Activated CD4-positive, alpha-beta memory T cell treated with anti-CD3 and anti-CD28 coated beads, Interleukin-2, amount 10 ng/mL, durations not matched to agents 7 days and 5 days (primary cell): ENCODE results near the gene SRSF5. TPM values are rescaled to one million over a fixed set of nuclear protein-coding genes. Genes with fewer than 3 reads are reported as not detected.

Experiments used
- CTCF ChIA-PET: fragments of 350-600 bp; sonication (Branson Sonifier 250); formaldehyde crosslinking; loops from one replicate; lab custom pipeline; 2021; ENCODE audit warnings: antibody characterized with exemption, inconsistent platforms; lab: Charles Lee
- POLR2A ChIA-PET: fragments of 350-600 bp; sonication (Branson Sonifier 250); formaldehyde crosslinking; loops from one replicate; lab custom pipeline; 2021; ENCODE audit warnings: antibody characterized with exemption; lab: Charles Lee
- DNase-seq: peaks from one replicate; pipeline ENCODE4 v3.0.0-alpha.2; 2020
- H3K27ac Mint-ChIP-seq: one replicate; pipeline ENCODE4 v1.8.0; 2021; ENCODE audit warnings: mild to moderate bottlenecking, mixed read lengths
- H3K27me3 Mint-ChIP-seq: one replicate; pipeline ENCODE4 v1.8.0; 2021; ENCODE audit warnings: mixed read lengths
- H3K36me3 Mint-ChIP-seq: one replicate; pipeline ENCODE4 v1.8.0; 2021; ENCODE audit warnings: low read depth, mixed read lengths
- H3K4me1 Mint-ChIP-seq: one replicate; pipeline ENCODE4 v1.8.0; 2021; ENCODE audit warnings: mixed read lengths
- H3K4me3 Mint-ChIP-seq: one replicate; pipeline ENCODE4 v1.8.0; 2021; ENCODE audit warnings: mild to moderate bottlenecking, mixed read lengths
- H3K9me3 Mint-ChIP-seq: one replicate; pipeline ENCODE4 v1.8.0; 2021; ENCODE audit warnings: mixed read lengths
- total RNA-seq, 2 experiments: library from RNA; stranded (reverse); gene quantifications; one replicate each; pipeline ENCODE4 v1.2.3, GENCODE V29; 2021

Gene SRSF5
- total RNA-seq, 2 experiments from 2014 or later = 368 to 376 TPM

DNA sequence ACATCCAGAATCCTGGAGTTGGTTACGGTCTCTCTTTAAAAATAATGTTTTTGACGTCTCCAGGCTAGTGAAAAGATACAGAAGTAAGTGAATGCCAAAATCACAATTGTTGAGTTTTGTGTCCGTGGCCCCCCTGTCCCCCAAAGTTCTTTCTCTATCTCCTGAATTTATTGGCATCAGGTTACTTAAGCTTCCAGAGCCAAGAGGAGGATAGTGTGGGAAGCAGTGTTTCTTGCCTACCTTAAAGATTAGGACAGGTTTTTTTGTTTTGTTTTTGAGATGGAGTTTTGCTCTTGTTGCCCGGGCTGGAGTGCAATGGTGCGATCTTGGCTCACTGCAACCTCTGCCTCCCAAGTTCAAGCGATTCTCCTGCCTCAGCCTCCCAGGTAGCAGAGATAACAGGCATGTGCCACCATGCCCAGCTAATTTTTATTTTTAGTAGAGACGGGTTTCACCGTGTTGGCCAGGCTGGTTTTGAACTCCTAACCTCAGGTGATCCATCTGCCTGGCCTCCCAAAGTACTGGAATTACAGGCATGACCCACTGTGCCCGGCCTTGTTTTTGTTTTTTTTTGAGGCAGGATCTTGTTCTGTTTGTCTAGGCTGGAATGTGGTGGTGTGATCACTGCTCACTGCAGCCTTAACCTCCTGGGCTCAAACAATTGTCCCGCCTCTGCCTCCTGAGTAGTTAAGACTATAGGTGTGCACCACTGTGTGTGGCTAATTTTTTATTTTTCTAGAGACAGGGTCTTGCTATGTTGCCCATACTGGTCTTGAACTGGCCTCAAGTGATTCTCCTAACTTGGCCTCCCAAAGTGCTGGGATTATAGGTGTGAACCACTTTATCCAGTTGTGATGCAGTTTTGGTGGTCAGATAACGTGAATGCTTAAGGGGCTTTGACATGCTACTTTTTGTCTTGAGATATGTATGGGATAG lies 5.4 kb downstream of the SRSF5 start:
- Mint-ChIP-seq H3K27me3 (no peaks in the 10 kb centered on the region), H3K4me1 (peaks cover 80% of the 10 kb centered on the region), H3K27ac (no peak overlapping the region), H3K36me3 (peaks cover 95% of the 10 kb centered on the region), H3K4me3 (no peak overlapping the region), H3K9me3 (no peaks in the 10 kb centered on the region)
- ChIA-PET POLR2A (interaction anchor here (0.7 kb wide), 1 partner anchor 13 kb away, joined by 3 read pairs; no protein-coding TSS in a partner anchor), CTCF (no interaction called here)
- DNase-seq = no peak

DNA sequence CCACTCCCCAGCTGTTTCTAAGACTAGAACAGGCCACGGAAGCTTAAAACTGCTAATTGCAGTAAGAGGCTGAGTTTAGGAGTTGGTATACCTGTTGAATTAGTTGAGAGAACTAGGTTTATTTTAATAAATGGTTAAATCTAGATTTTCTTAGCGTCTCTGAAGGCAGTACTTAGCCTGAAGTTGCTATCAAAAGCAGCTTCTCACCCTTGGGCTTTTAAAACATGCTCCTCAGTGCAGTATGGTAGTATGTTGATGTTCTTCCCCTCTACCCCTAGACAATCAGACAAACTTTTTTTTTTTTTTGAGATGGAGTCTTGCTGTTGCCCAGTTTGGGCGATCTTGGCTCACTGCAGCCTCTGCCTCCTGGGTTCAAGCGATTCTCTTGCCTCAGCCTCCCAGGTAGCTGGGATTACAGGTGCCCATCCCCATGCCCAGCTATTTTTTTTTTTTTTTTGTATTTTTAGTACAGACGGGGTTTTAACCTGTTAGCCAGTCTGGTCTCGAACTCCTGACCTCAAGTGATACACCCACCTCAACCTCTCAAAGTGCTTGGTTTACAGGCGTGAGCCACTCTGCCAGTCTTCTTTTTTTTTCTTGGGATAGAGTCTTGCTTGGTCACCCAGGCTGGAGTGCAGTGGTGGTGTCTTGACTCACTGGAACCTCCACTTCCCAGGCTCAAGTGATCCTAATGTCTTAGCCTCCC lies 6.8 kb downstream of the SRSF5 start:
- H3K9me3 Mint-ChIP-seq = no peaks in the 10 kb centered on the region
- H3K4me3 Mint-ChIP-seq = no peak overlapping the region
- ChIA-PET CTCF (interaction anchor here (0.6 kb wide), 1 partner anchor 45 kb away, joined by 4 read pairs; no protein-coding TSS in a partner anchor), POLR2A (interaction anchor here (0.7 to 1.6 kb wide), 3 partner anchors 159 to 229 kb away, joined by 3 read pairs; partner anchors contain the start of gene SUSD6)
- no peaks in the 10 kb centered on the region for H3K27me3 Mint-ChIP-seq
- peaks cover 95% of the 10 kb centered on the region for H3K36me3 Mint-ChIP-seq
- DNase-seq = no peak
- H3K27ac Mint-ChIP-seq = no peak overlapping the region
- peaks cover 77% of the 10 kb centered on the region for H3K4me1 Mint-ChIP-seq

DNA sequence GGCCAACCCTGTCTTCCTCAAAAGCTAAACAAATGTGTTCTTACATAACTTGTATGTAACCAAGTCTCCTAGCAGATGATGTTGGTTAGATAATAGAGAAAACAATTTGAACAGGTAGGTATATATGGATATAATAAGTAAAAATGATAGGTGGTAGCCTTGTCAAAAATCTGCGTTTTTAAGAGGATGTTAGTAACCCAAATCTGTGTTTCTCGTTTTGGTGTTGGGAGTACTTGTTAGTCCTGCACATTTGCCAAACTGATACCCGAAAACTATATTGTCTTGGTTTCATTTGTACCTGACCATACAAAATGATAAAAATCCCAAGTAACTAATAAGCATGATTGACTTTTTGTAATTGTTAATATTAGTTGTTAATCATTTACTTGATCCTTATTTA lies 8.1 kb downstream of the SRSF5 start:
- H3K9me3 Mint-ChIP-seq = no peaks in the 10 kb centered on the region
- no peaks in the 10 kb centered on the region for H3K27me3 Mint-ChIP-seq
- ChIA-PET POLR2A (interaction anchor here (0.8 to 1.6 kb wide), 2 partner anchors 9 to 160 kb away, joined by 3 read pairs; partner anchors contain the start of gene SRSF5), CTCF (no interaction called here)
- H3K4me3 Mint-ChIP-seq = no peak overlapping the region
- H3K27ac Mint-ChIP-seq = no peak overlapping the region
- peaks cover 93% of the 10 kb centered on the region for H3K36me3 Mint-ChIP-seq
- peaks cover 66% of the 10 kb centered on the region for H3K4me1 Mint-ChIP-seq
- no peak for DNase-seq

DNA sequence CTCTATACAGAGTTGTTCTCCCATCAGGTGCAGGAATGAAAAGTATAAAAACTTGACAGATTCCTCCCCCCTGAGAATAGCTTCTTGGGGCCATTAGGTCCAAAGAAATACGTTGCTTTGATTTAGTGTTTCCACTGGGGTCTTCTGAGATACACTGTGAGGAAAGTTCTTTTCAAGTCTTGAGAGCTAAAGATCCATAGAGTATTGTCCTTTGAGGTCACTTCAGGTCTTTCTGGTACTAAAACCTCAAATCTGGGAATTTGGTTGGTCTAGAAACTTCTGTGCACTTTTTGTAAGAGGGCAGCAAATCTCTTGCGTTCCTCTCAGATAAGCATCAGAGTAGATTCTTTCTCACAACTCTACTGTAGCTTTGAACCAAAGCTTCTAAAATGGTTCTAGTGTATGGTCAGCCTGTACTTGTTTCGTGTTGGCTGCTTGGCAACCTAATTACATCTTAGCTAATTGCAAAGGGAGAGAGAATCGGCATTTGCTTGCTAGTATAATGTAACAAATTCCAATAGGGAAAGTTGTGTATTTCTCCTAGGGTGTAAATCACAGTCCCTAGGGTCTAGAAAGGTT lies 10.0 kb downstream of the SRSF5 start:
- H3K36me3 Mint-ChIP-seq = peaks cover 86% of the 10 kb centered on the region
- H3K4me3 Mint-ChIP-seq = no peak overlapping the region
- H3K27ac Mint-ChIP-seq = no peak overlapping the region
- no peak for DNase-seq
- no peaks in the 10 kb centered on the region for H3K27me3 Mint-ChIP-seq
- H3K9me3 Mint-ChIP-seq = no peaks in the 10 kb centered on the region
- ChIA-PET POLR2A (interaction anchor here (0.6 to 5.8 kb wide), 2 partner anchors 9 to 13 kb away, joined by 3 to 39 read pairs; partner anchors contain the start of gene SRSF5), CTCF (interaction anchor here (1.3 kb wide), 1 partner anchor 46 kb away, joined by 3 read pairs; no protein-coding TSS in a partner anchor)
- H3K4me1 Mint-ChIP-seq = peaks cover 51% of the 10 kb centered on the region

DNA sequence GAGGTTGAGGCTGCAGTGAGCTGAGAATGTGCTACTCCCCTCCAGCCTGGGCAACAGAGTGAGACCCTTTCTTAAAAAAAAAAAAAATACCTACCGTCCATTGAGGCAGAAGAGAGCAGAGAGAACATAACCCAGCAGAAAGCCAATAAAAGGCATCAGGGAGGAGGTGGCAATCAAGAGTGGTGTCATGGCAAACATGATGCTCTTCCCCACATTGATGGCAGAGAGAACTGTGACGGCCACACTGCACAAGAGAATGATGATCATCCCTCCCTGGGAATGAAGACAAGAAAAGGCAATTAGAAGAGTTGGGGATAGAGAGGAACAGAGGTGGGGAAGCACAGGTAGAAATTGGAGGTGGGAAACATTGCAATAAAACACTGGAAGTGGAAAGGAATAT lies 12.1 kb downstream of the SRSF5 start:
- H3K27ac Mint-ChIP-seq = no peak overlapping the region
- POLR2A ChIA-PET = interaction anchor here (0.7 to 5.8 kb wide), 2 partner anchors 11 to 352 kb away, joined by 3 to 39 read pairs; partner anchors contain the start of gene SRSF5

DNA sequence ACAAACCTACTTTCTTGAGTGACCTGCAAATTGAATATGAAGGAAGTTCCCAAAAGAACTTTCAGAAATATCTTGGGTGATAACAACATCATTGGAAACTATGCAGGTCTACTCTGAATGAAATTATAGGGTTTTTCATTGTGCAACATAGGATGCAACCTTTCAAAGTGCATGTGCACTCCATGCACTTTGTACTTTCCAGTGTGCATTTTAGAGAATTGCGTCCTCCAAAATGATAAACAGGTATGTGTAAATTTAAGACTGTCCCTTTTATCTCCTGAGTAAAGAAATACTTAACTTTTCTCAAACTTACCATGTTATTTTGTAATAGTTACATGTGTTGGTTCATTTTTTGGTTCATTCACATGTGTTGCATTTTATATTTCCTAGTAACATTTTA lies 13.2 kb downstream of the SRSF5 start:
- Mint-ChIP-seq H3K4me1 (peaks cover 29% of the 10 kb centered on the region), H3K9me3 (no peaks in the 10 kb centered on the region), H3K27ac (no peak overlapping the region), H3K27me3 (no peaks in the 10 kb centered on the region), H3K4me3 (no peak overlapping the region), H3K36me3 (peaks cover 55% of the 10 kb centered on the region)
- ChIA-PET POLR2A (interaction anchor here (5.8 kb wide), 1 partner anchor 12 kb away, joined by 39 read pairs; the partner anchor contains the start of gene SRSF5), CTCF (no interaction called here)
- DNase-seq = no peak

More for the DNA sequence above, 12.1 kb downstream of the SRSF5 start:
- H3K4me1 Mint-ChIP-seq = peaks cover 35% of the 10 kb centered on the region
- H3K4me3 Mint-ChIP-seq = no peak overlapping the region
- no peaks in the 10 kb centered on the region for H3K27me3 Mint-ChIP-seq
- no peak for DNase-seq
- peaks cover 65% of the 10 kb centered on the region for H3K36me3 Mint-ChIP-seq
- H3K9me3 Mint-ChIP-seq = no peaks in the 10 kb centered on the region
- CTCF ChIA-PET = no interaction called here

DNA sequence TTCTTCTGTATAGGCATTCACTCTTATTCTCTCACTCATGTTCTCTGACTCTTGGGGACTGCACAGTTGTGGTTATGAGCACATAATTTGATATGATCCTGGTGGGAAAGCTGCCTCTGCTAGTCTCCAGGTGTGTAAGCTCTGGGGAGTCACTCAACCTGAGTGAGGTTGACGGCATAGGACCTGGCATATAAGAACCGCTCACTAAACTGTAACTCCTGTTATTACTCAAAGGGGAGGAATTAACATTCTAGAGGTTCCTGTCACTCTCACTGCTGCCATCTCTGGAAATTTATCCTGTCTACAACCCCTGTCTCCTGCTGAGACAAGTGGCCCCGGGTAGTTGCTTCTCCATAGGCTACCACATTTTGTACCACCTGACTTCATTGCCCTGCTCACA lies 14.0 kb downstream of the SRSF5 start:
- DNase-seq = no peak
- Mint-ChIP-seq H3K27ac (no peak overlapping the region), H3K36me3 (peaks cover 48% of the 10 kb centered on the region), H3K4me1 (peaks cover 22% of the 10 kb centered on the region), H3K27me3 (no peaks in the 10 kb centered on the region), H3K9me3 (no peaks in the 10 kb centered on the region), H3K4me3 (no peak overlapping the region)
- POLR2A ChIA-PET = interaction anchor here (5.8 kb wide), 1 partner anchor 13 kb away, joined by 39 read pairs; the partner anchor contains the start of gene SRSF5
- CTCF ChIA-PET = no interaction called here

DNA sequence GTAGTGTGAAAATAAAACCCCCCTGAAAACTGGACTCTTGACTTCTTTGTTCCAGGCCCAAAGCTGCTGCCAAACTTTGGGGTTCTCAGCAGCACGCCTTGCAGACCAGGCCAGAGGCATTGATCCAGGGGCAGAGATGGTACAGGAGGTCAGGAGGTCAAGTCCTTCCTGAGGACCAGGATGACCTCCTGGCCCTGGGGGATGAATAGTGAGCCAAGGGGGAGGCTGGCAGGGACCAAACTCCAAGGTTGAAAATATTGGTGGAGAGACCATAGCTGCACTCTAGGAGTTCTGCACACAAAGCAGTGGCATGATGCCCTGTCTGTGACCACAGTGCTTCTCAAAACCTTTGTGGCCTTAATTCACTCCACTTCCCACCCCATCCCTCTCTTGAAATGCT lies 18.0 kb downstream of the SRSF5 start:
- H3K36me3 Mint-ChIP-seq = peaks cover 14% of the 10 kb centered on the region
- no peaks in the 10 kb centered on the region for H3K9me3 Mint-ChIP-seq
- POLR2A ChIA-PET = no interaction called here
- H3K4me1 Mint-ChIP-seq = no peaks in the 10 kb centered on the region
- CTCF ChIA-PET = interaction anchor here (0.8 kb wide), 1 partner anchor 179 kb away, joined by 3 read pairs; no protein-coding TSS in a partner anchor
- no peak overlapping the region for H3K4me3 Mint-ChIP-seq
- no peak overlapping the region for H3K27ac Mint-ChIP-seq
- no peak for DNase-seq
- H3K27me3 Mint-ChIP-seq = peaks cover 2% of the 10 kb centered on the region

DNA sequence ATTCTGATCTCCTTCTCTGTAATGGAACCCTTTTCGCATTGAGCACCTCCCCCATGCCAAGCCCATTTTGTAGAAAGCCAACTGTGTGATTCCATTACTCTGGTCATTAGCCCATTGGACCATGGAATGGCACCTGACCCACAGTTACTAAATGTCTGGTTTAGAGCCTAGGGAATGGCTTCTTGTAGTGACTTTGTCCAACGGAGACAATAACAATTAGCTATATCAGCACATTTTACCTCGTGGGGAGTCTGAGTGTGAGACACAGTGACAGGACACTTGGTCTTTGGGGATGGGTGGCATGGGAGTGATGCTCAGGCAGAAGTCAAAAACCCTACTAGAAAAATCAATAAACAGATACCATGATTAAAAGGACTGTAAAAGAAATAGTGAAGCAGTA lies 19.7 kb downstream of the SRSF5 start:
- Mint-ChIP-seq H3K9me3 (no peaks in the 10 kb centered on the region), H3K4me3 (no peak overlapping the region), H3K36me3 (peaks cover 3% of the 10 kb centered on the region), H3K4me1 (no peaks in the 10 kb centered on the region), H3K27ac (no peak overlapping the region), H3K27me3 (peaks cover 2% of the 10 kb centered on the region)
- ChIA-PET POLR2A (no interaction called here), CTCF (no interaction called here)
- no peak for DNase-seq

DNA sequence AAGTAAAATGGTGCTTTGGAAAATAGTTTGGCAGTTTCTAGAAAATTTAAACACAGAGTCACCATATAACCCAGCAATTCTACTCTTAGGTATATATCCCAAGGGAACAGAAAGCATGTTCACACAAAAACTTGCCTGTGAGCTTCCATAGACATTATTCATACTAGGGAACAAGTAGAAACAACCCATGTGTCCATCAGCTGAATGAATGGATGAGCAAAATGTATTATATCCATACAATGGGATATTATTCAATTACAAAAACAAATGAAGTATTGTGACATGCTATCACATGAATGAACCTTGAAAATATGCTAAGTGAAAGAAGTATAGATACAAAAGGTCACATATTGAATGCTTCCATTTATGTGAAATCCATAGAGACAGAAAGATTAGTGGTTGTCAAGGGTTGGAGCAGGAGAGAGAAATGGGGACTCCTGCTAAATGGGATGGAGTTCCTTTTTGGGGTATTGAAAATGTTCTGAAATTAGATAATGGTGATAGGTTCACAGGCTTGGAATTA lies 22.2 kb downstream of the SRSF5 start:
- Mint-ChIP-seq H3K9me3 (no peaks in the 10 kb centered on the region), H3K27me3 (peaks cover 2% of the 10 kb centered on the region), H3K27ac (no peak overlapping the region), H3K36me3 (peaks cover 3% of the 10 kb centered on the region), H3K4me3 (no peak overlapping the region), H3K4me1 (no peaks in the 10 kb centered on the region)
- ChIA-PET CTCF (no interaction called here), POLR2A (no interaction called here)
- DNase-seq = no peak

DNA sequence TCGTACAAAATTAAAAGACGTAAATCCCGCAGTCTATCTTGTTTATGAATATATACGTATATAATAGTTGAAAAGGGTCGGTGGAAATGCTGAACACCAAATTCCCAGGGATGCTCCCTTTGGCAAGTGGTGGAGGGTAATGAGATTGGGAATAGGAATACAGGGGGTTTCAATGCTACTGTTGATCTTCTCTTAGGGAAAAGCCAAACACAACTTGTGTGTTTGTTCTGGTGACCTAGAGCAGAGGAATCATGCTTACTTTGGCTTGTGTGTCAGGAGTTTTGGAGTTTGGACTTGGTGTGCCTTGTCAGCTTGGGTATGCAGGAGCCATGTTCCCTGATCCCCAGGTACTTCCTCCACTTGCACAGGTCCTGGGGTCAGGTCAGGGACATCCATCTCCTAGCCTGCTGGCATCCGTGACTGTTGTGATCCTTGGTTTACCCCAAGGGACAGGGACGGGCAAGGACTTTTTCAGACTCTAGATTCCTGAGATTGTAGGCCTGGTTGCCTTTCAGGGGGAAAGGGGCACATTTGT lies 26.0 kb downstream of the SRSF5 start:
- ChIA-PET POLR2A (no interaction called here), CTCF (interaction anchor here (1.4 kb wide), 1 partner anchor 26 kb away, joined by 3 read pairs; no protein-coding TSS in a partner anchor)
- Mint-ChIP-seq H3K4me3 (no peak overlapping the region), H3K36me3 (no peaks in the 10 kb centered on the region), H3K9me3 (no peaks in the 10 kb centered on the region), H3K4me1 (no peaks in the 10 kb centered on the region), H3K27ac (no peak overlapping the region), H3K27me3 (peaks cover 2% of the 10 kb centered on the region)
- DNase-seq = no peak

DNA sequence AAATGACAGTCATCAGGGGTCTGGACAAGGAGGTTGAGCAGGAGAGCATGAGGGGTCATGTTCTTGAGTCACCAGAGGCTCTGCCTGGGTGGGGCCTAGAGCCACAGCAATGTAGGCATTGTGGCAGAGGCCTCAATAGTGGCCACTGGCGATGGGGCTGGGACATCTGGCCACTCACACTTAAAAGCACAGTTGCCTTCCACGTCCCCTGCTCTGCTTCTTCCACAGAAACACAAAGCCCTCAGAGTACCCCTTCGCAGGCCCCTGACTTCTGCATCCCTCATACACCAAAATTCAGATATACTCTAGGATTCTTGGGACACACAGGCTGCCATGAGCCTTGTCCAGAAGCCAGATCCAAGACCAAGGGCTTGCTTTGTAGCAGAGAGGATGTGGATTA lies 27.8 kb downstream of the SRSF5 start:
- no peak for DNase-seq
- ChIA-PET POLR2A (no interaction called here), CTCF (no interaction called here)
- H3K27ac Mint-ChIP-seq = no peak overlapping the region
- H3K27me3 Mint-ChIP-seq = no peaks in the 10 kb centered on the region
- H3K4me3 Mint-ChIP-seq = no peak overlapping the region
- no peaks in the 10 kb centered on the region for H3K9me3 Mint-ChIP-seq
- no peaks in the 10 kb centered on the region for H3K36me3 Mint-ChIP-seq
- H3K4me1 Mint-ChIP-seq = no peaks in the 10 kb centered on the region
